IMR-90 (cell line): Measurements from ENCODE around the gene TNS3. TPM values are rescaled to one million over a fixed set of nuclear protein-coding genes. Genes with fewer than 3 reads are reported as not detected.

Source experiments
- ATAC-seq: fragments of 200-7000 bp; cut with Tn5 transposase; 2 replicates; pipeline ENCODE4 v1.9.1; 2020; ENCODE audit warnings: low read depth, mild to moderate bottlenecking, moderate library complexity
- BruUV-seq: library from RNA; stranded (reverse); fragments of 400-500 nt; replicated peaks from 2 replicates; lab custom pipeline; 2021; lab: Mats Ljungman, UMichigan
- CTCF ChIA-PET: fragments of 300-600 bp; formaldehyde crosslinking; extraction: SDS; loops from one replicate; lab custom pipeline; 2021; ENCODE audit warnings: antibody characterized with exemption; lab: Yijun Ruan, JAX
- POLR2A ChIA-PET: fragments of 300-600 bp; sonication (Branson Sonifier 250); formaldehyde crosslinking; loops from one replicate; lab custom pipeline; 2022; ENCODE audit warnings: antibody characterized with exemption; ENCODE audit not compliant: unreplicated experiment; lab: Charles Lee
- DNase-seq: peaks from one replicate; pipeline ENCODE4 v3.0.0; 2013
- H2AFZ ChIP-seq: replicated peaks from 2 replicates; pipeline ENCODE3; 2013; ENCODE audit warnings: low read length, mild to moderate bottlenecking; ENCODE audit not compliant: poor library complexity
- H2AK5ac ChIP-seq: 2 replicates; pipeline ENCODE4 v1.6.1; 2013; ENCODE audit warnings: low read depth, low read length, inconsistent platforms
- H2AK9ac ChIP-seq: replicated peaks from 2 replicates; pipeline ENCODE3; 2013; ENCODE audit warnings: mild to moderate bottlenecking, low read depth, low read length, moderate library complexity; ENCODE audit not compliant: poor library complexity
- H2BK120ac ChIP-seq: 2 replicates; pipeline ENCODE4 v1.6.1; 2013; ENCODE audit warnings: low read depth, low read length, inconsistent platforms
- H2BK15ac ChIP-seq: 3 replicates; pipeline ENCODE4 v1.6.1; 2013; ENCODE audit warnings: low read depth, low read length, inconsistent platforms
- H2BK20ac ChIP-seq: 2 replicates; pipeline ENCODE4 v1.6.1; 2013; ENCODE audit warnings: low read depth, mild to moderate bottlenecking, inconsistent platforms, low read length, moderate library complexity
- H2BK5ac ChIP-seq: 2 replicates; pipeline ENCODE4 v1.6.1; 2013; ENCODE audit warnings: mild to moderate bottlenecking, low read depth, low read length, inconsistent platforms; ENCODE audit not compliant: poor library complexity, severe bottlenecking
- H3K14ac ChIP-seq: replicated peaks from 2 replicates; pipeline ENCODE4 v1.6.1; 2013; ENCODE audit warnings: low read depth, low read length, inconsistent platforms
- H3K18ac ChIP-seq: 2 replicates; pipeline ENCODE4 v1.6.1; 2013; ENCODE audit warnings: low read depth, low read length, control low read depth
- H3K23ac ChIP-seq: 2 replicates; pipeline ENCODE4 v1.6.1; 2013; ENCODE audit warnings: low read depth, low read length, inconsistent platforms
- H3K27ac ChIP-seq: 2 replicates; pipeline ENCODE4 v1.5.1; 2013; ENCODE audit warnings: mild to moderate bottlenecking, control low read depth, low read length; ENCODE audit not compliant: insufficient read depth
- H3K27me3 ChIP-seq: 2 replicates; pipeline ENCODE4 v1.6.1; 2013; ENCODE audit warnings: low read length; ENCODE audit not compliant: control insufficient read depth, insufficient read depth
- H3K36me3 ChIP-seq: 2 replicates; pipeline ENCODE4 v1.6.1; 2013; ENCODE audit warnings: low read length, mixed read lengths; ENCODE audit not compliant: control insufficient read depth, insufficient read depth
- H3K4ac ChIP-seq: 2 replicates; pipeline ENCODE4 v1.6.1; 2013; ENCODE audit warnings: low read depth, low read length, inconsistent platforms
- H3K4me1 ChIP-seq: 2 replicates; pipeline ENCODE4 v1.6.1; 2013; ENCODE audit warnings: low read length, mixed read lengths; ENCODE audit not compliant: control insufficient read depth, insufficient read depth
- H3K4me2 ChIP-seq: 2 replicates; pipeline ENCODE4 v1.6.1; 2013; ENCODE audit warnings: low read depth, mild to moderate bottlenecking, control low read depth, low read length, moderate library complexity
- H3K4me3 ChIP-seq: 2 replicates; pipeline ENCODE4 v1.5.1; 2013; ENCODE audit warnings: low read depth, mild to moderate bottlenecking, control low read depth, low read length, moderate library complexity; ENCODE audit not compliant: insufficient read depth
- H3K56ac ChIP-seq: 2 replicates; pipeline ENCODE4 v1.6.1; 2013; ENCODE audit warnings: low read length, inconsistent platforms; ENCODE audit not compliant: insufficient read depth; ENCODE audit errors: extremely low read depth
- H3K79me1 ChIP-seq, 2 experiments: 2 replicates each; pipeline ENCODE4 v1.6.1; 2013; ENCODE audit warnings: low read length in 2 of 2, inconsistent platforms in 1 of 2, low read depth in 1 of 2
- H3K9ac ChIP-seq: 2 replicates; pipeline ENCODE4 v1.6.1; 2013; ENCODE audit warnings: low read depth, low read length, control low read depth
- H3K9me1 ChIP-seq: 2 replicates; pipeline ENCODE4 v1.6.1; 2013; ENCODE audit warnings: low read length, inconsistent platforms; ENCODE audit not compliant: insufficient read depth
- H3K9me3 ChIP-seq: 2 replicates; pipeline ENCODE4 v1.6.1; 2013; ENCODE audit warnings: low read length; ENCODE audit not compliant: control insufficient read depth, insufficient read depth
- H4K20me1 ChIP-seq: 2 replicates; pipeline ENCODE4 v1.6.1; 2013; ENCODE audit warnings: low read length, inconsistent platforms; ENCODE audit not compliant: insufficient read depth
- H4K5ac ChIP-seq: 2 replicates; pipeline ENCODE4 v1.6.1; 2013; ENCODE audit warnings: mild to moderate bottlenecking, low read depth, low read length, control low read depth
- H4K8ac ChIP-seq, 2 experiments: 2 replicates each; pipeline ENCODE4 v1.6.1; 2013; ENCODE audit warnings: low read depth in 2 of 2, low read length in 2 of 2, control low read depth in 1 of 2, inconsistent platforms in 1 of 2
- H4K91ac ChIP-seq: 2 replicates; pipeline ENCODE4 v1.6.1; 2013; ENCODE audit warnings: low read depth, low read length, inconsistent platforms; ENCODE audit not compliant: insufficient read depth
- CEBPB ChIP-seq: IDR thresholded peaks from 2 replicates; pipeline ENCODE4 v1.6.1; 2012; ENCODE audit warnings: low read depth, low read length, improper control_type of control experiment
- CHD1 ChIP-seq: IDR thresholded peaks from 2 replicates; pipeline ENCODE4 v1.6.1; 2012; ENCODE audit warnings: low read depth, low read length, improper control_type of control experiment
- CTCF ChIP-seq: conservative IDR thresholded peaks from 2 replicates; pipeline ENCODE4 v1.5.1; 2012; ENCODE audit warnings: mild to moderate bottlenecking, low read depth, low read length, improper control_type of control experiment
- FOS ChIP-seq: fragments of 150-350 bp; IDR thresholded peaks from 2 replicates; pipeline ENCODE4 v1.6.1; 2016; ENCODE audit warnings: low read depth, low read length
- MAZ ChIP-seq: IDR thresholded peaks from 2 replicates; pipeline ENCODE4 v1.6.1; 2012; ENCODE audit warnings: low read depth, mild to moderate bottlenecking, low read length, improper control_type of control experiment, moderate library complexity, borderline replicate concordance
- NFE2L2 ChIP-seq: fragments of 150-350 bp; IDR thresholded peaks from 2 replicates; pipeline ENCODE4 v1.6.1; 2016; ENCODE audit warnings: low read depth, mild to moderate bottlenecking, low read length
- WGBS, 2 experiments: methylation state at CpG; one replicate each; pipeline versions ENCODE4 v1.1.5 to v1.1.7; 2013; ENCODE audit warnings: missing lambda C conversion rate in 2 of 2; ENCODE audit not compliant: insufficient read length in 1 of 2; ENCODE audit errors: extremely low coverage in 2 of 2; 5-methylcytosine and 5-hydroxymethylcytosine counted together
- dilution Hi-C: fragments of 300-500 bp; cut with HindIII; formaldehyde crosslinking; loops from one replicate; pipeline ENCODE4 v1.14.3; 2018; ENCODE audit warnings: low sequenced_read_pairs; ENCODE audit not compliant: unreplicated experiment
- in situ Hi-C: fragments of 300-500 bp; cut with MboI; formaldehyde crosslinking; loops from 3 replicates; pipeline ENCODE4 v1.14.3; 2019; ENCODE audit warnings: low sequenced_read_pairs, inconsistent platforms, mixed read lengths
- intact Hi-C: fragments of 100-400 bp; cut with micrococcal nuclease; formaldehyde crosslinking; loops from 2 replicates; pipeline ENCODE4 v1.10.0; 2022
- polyA plus RNA-seq, 3 experiments: library from polyadenylated mRNA; depleted of rRNA; stranded (reverse); fragments of >200 nt; gene quantifications; 2 replicates each; pipeline ENCODE4 v1.2.3, GENCODE V29; 2012; ENCODE audit warnings: low replicate concordance in 1 of 3
- total RNA-seq: library from RNA; depleted of rRNA; stranded (reverse); fragments of >200 nt; gene quantifications from 2 replicates; pipeline ENCODE4 v1.2.3, GENCODE V29; 2012

TNS3 gene
- total and polyA plus RNA-seq, 2 of the 4 experiments (the other 2 are of a cell fraction), result 64.3 to 79.2 TPM

- TF ChIP-seq NFE2L2 (no peak), CHD1 (no peak), CTCF (no peak), FOS (no peak), CEBPB (no peak), MAZ (no peak)
- peaks cover 89% of the 10 kb centered on the region for H4K20me1 ChIP-seq
- dilution Hi-C loops (no loop called here), in situ Hi-C loops (no loop called here), intact Hi-C loops (no loop called here)
- H3K27me3 ChIP-seq, result no peaks in the 10 kb centered on the region
- H2BK120ac ChIP-seq, result no peak overlapping the region
- H3K4me3 ChIP-seq, result no peak overlapping the region
- H2AK5ac ChIP-seq, result no peak overlapping the region
- no peak overlapping the region for H2BK20ac ChIP-seq
- no peak overlapping the region for H3K14ac ChIP-seq
- ATAC-seq, result no peak
- H3K79me1 ChIP-seq, result peaks cover 59 to 93% of the 10 kb centered on the region in 2 experiments
- H3K9me3 ChIP-seq, result no peaks in the 10 kb centered on the region
- DNase-seq, result no peak
- peaks cover 53% of the 10 kb centered on the region for H3K9me1 ChIP-seq
- H3K36me3 ChIP-seq, result peaks cover 20% of the 10 kb centered on the region
- no peak overlapping the region for H3K18ac ChIP-seq
- H3K4me1 ChIP-seq, result peaks cover 12% of the 10 kb centered on the region; the same call in 1 of the 2 replicates
- H3K23ac ChIP-seq, result no peak overlapping the region
- no peak overlapping the region for H4K91ac ChIP-seq
- no peak overlapping the region for H4K5ac ChIP-seq
- WGBS, 2 experiments, result 90% methylated on average over 14 of the region's 19 CpGs; no CpG with 5 or more reads in 1 of the 2 experiments
- H4K8ac ChIP-seq, result no peak overlapping the region
- no peak overlapping the region for H2AFZ ChIP-seq
- ChIA-PET CTCF (no interaction called here), POLR2A (no interaction called here)
- no peak overlapping the region; the same call in 1 of the 2 replicates for H3K4ac ChIP-seq
- BruUV-seq, result no TSS peak
- H3K56ac ChIP-seq, result no peak overlapping the region
- no peak overlapping the region for H2BK15ac ChIP-seq
- H2AK9ac ChIP-seq, result no peak overlapping the region
- H3K9ac ChIP-seq, result no peak overlapping the region
- no peak overlapping the region for H2BK5ac ChIP-seq
- no peak overlapping the region for H3K4me2 ChIP-seq
- H3K27ac ChIP-seq, result no peak overlapping the region
Measured at GRCh38 chr7:47546733-47547494, 35.0 kb downstream of the TNS3 start.
